ENCODE measurements around the gene HLA-A. TPM values are rescaled to one million over a fixed set of nuclear protein-coding genes. Genes with fewer than 3 reads are reported as not detected.

Gene HLA-A
- total and polyA plus RNA-seq, 9 of the 15 experiments (the other 6 are each of a cell fraction or from before 2014, with no cell fraction given) = 0.46 to 3.3 TPM; not detected in 7

DNA sequence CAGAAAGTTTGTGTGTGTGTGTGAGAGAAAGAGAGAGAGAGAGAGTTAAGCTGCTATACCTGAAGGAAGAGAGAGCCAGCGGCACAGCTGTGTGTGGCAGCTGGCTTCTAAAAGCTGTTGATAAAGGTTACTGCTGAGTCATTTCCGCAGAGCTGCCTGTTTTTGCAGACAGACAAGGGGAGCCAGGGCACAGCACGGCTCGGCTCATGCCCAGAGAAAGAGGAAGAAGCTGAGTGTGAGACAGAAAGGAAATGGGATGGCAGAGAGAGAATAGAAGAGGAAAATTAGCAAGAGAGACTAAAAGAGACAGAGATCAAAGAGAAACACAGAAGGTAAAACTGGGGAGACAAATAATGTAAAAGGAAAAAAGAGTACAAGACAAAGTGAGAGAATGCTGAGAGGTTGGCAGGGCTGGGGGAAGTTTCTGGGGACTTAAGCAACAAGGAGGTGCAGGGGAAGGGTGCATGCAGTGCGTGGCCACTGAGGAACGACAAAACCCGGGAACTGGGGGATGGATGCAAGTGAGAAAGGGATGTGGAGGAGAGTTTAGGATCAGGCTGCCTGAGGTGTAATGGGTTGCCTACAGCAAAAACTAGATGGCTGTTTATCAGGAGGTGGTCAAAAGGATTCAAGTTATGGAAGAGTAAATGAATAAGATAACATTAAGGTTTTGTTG, 22.7 kb downstream of the HLA-A start (continued):
- TF ChIP-seq, protein P1, sequence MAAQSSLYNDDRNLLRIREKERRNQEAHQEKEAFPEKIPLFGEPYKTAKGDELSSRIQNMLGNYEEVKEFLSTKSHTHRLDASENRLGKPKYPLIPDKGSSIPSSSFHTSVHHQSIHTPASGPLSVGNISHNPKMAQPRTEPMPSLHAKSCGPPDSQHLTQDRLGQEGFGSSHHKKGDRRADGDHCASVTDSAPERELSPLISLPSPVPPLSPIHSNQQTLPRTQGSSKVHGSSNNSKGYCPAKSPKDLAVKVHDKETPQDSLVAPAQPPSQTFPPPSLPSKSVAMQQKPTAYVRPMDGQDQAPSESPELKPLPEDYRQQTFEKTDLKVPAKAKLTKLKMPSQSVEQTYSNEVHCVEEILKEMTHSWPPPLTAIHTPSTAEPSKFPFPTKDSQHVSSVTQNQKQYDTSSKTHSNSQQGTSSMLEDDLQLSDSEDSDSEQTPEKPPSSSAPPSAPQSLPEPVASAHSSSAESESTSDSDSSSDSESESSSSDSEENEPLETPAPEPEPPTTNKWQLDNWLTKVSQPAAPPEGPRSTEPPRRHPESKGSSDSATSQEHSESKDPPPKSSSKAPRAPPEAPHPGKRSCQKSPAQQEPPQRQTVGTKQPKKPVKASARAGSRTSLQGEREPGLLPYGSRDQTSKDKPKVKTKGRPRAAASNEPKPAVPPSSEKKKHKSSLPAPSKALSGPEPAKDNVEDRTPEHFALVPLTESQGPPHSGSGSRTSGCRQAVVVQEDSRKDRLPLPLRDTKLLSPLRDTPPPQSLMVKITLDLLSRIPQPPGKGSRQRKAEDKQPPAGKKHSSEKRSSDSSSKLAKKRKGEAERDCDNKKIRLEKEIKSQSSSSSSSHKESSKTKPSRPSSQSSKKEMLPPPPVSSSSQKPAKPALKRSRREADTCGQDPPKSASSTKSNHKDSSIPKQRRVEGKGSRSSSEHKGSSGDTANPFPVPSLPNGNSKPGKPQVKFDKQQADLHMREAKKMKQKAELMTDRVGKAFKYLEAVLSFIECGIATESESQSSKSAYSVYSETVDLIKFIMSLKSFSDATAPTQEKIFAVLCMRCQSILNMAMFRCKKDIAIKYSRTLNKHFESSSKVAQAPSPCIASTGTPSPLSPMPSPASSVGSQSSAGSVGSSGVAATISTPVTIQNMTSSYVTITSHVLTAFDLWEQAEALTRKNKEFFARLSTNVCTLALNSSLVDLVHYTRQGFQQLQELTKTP (IDR thresholded peaks at IDR 0.05; ENCODE audit: low read depth in 1 of 2, partially characterized antibody in 2 of 2) = peak; percentile 75 to 95
- TF ChIP-seq, protein P2, sequence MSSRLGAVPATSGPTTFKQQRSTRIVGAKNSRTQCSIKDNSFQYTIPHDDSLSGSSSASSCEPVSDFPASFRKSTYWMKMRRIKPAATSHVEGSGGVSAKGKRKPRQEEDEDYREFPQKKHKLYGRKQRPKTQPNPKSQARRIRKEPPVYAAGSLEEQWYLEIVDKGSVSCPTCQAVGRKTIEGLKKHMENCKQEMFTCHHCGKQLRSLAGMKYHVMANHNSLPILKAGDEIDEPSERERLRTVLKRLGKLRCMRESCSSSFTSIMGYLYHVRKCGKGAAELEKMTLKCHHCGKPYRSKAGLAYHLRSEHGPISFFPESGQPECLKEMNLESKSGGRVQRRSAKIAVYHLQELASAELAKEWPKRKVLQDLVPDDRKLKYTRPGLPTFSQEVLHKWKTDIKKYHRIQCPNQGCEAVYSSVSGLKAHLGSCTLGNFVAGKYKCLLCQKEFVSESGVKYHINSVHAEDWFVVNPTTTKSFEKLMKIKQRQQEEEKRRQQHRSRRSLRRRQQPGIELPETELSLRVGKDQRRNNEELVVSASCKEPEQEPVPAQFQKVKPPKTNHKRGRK (tag; IDR thresholded peaks at IDR 0.05) = peak; percentile 89
- TF ChIP-seq, protein P3, sequence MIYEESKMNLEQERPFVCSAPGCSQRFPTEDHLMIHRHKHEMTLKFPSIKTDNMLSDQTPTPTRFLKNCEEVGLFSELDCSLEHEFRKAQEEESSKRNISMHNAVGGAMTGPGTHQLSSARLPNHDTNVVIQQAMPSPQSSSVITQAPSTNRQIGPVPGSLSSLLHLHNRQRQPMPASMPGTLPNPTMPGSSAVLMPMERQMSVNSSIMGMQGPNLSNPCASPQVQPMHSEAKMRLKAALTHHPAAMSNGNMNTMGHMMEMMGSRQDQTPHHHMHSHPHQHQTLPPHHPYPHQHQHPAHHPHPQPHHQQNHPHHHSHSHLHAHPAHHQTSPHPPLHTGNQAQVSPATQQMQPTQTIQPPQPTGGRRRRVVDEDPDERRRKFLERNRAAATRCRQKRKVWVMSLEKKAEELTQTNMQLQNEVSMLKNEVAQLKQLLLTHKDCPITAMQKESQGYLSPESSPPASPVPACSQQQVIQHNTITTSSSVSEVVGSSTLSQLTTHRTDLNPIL (CRISPR knock-in tag; IDR thresholded peaks at IDR 0.05) = no peak
- TF ChIP-seq, protein P4, sequence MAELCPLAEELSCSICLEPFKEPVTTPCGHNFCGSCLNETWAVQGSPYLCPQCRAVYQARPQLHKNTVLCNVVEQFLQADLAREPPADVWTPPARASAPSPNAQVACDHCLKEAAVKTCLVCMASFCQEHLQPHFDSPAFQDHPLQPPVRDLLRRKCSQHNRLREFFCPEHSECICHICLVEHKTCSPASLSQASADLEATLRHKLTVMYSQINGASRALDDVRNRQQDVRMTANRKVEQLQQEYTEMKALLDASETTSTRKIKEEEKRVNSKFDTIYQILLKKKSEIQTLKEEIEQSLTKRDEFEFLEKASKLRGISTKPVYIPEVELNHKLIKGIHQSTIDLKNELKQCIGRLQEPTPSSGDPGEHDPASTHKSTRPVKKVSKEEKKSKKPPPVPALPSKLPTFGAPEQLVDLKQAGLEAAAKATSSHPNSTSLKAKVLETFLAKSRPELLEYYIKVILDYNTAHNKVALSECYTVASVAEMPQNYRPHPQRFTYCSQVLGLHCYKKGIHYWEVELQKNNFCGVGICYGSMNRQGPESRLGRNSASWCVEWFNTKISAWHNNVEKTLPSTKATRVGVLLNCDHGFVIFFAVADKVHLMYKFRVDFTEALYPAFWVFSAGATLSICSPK (IDR thresholded peaks at IDR 0.05; ENCODE audit: borderline replicate concordance) = peak; percentile 83; the same call in 1 of the 2 replicates
- TF ChIP-seq ILF3 (IDR thresholded peaks at IDR 0.05; ENCODE audit: borderline replicate concordance) (peak; percentile 8; the same call in 1 of the 2 replicates), RB1 (IDR thresholded peaks at IDR 0.05; ENCODE audit: low read depth) (peak; percentile 41; the same call in 1 of the 2 replicates), ZFP30 (CRISPR knock-in tag; IDR thresholded peaks at IDR 0.05; ENCODE audit: borderline replicate concordance) (no peak), ZNF274 (IDR thresholded peaks at IDR 0.05; ENCODE audit: borderline replicate concordance, low read depth, low read length) (no peak), YY1 (IDR thresholded peaks at IDR 0.05; ENCODE audit: borderline replicate concordance in 1 of 3, control insufficient read depth in 1 of 3, extremely low read depth in 1 of 3, insufficient read depth in 3 of 3, insufficient read length in 1 of 3, insufficient replicate concordance in 2 of 3, low read depth in 1 of 3, low read length in 2 of 3) (peak in 1 of 3 experiments; percentile 65), SRSF3 (IDR thresholded peaks at IDR 0.05; ENCODE audit: insufficient read depth, low read length) (no peak), BCOR (IDR thresholded peaks at IDR 0.05) (peak; percentile 89)
- TF ChIP-seq, protein P5, sequence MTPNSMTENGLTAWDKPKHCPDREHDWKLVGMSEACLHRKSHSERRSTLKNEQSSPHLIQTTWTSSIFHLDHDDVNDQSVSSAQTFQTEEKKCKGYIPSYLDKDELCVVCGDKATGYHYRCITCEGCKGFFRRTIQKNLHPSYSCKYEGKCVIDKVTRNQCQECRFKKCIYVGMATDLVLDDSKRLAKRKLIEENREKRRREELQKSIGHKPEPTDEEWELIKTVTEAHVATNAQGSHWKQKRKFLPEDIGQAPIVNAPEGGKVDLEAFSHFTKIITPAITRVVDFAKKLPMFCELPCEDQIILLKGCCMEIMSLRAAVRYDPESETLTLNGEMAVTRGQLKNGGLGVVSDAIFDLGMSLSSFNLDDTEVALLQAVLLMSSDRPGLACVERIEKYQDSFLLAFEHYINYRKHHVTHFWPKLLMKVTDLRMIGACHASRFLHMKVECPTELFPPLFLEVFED (CRISPR knock-in tag; conservative IDR thresholded peaks at IDR 0.05) = peak; percentile 90; the same call in 1 of the 2 replicates
- TF ChIP-seq, protein P6, sequence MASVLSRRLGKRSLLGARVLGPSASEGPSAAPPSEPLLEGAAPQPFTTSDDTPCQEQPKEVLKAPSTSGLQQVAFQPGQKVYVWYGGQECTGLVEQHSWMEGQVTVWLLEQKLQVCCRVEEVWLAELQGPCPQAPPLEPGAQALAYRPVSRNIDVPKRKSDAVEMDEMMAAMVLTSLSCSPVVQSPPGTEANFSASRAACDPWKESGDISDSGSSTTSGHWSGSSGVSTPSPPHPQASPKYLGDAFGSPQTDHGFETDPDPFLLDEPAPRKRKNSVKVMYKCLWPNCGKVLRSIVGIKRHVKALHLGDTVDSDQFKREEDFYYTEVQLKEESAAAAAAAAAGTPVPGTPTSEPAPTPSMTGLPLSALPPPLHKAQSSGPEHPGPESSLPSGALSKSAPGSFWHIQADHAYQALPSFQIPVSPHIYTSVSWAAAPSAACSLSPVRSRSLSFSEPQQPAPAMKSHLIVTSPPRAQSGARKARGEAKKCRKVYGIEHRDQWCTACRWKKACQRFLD (CRISPR knock-in tag; IDR thresholded peaks at IDR 0.05) = peak; percentile 84; the same call in 1 of the 2 replicates
